Activated T-cell treated with anti-CD3 and anti-CD28 coated beads, Interleukin-2, amount 50 U/mL, for 72 hours (primary cell): ENCODE measurements around the gene TIAM2. TPM values are rescaled to one million over a fixed set of nuclear protein-coding genes. Genes with fewer than 3 reads are reported as not detected.
"Not testable (repeated sequence)": the region's sequence is repeated elsewhere in the genome, so short reads cannot be mapped to it uniquely, and the experiment has no call there.

Experiments used
- ATAC-seq, 2 donors: fragments of 150-1000 bp; cut with Tn5 transposase; replicated peaks in 1 of 2; 2 replicates each; pipeline ENCODE4 v1.10.0; 2021; ENCODE audit warnings: moderate library complexity in 2 of 2, mild to moderate bottlenecking in 1 of 2
- DNase-seq, 2 donors: peaks; one replicate each; pipeline ENCODE4 v3.0.0; 2021 to 2022; ENCODE audit warnings: mixed read lengths in 1 of 2
- H3K27ac Mint-ChIP-seq: one replicate; pipeline ENCODE4 v1.8.0; 2022; ENCODE audit warnings: mild to moderate bottlenecking, moderate library complexity, mixed read lengths
- H3K27me3 Mint-ChIP-seq: one replicate; pipeline ENCODE4 v1.8.0; 2022; ENCODE audit warnings: low read depth, mixed read lengths
- H3K36me3 Mint-ChIP-seq, 2 donors: one replicate each; pipeline ENCODE4 v1.8.0; 2022; ENCODE audit warnings: mixed read lengths in 2 of 2, mild to moderate bottlenecking in 1 of 2; ENCODE audit not compliant: insufficient read depth in 2 of 2
- H3K4me1 Mint-ChIP-seq: one replicate; pipeline ENCODE4 v1.8.0; 2022; ENCODE audit warnings: low read depth, mixed read lengths
- H3K4me3 Mint-ChIP-seq, 2 donors: one replicate each; pipeline ENCODE4 v1.8.0; 2022; ENCODE audit warnings: mild to moderate bottlenecking in 2 of 2, mixed read lengths in 2 of 2, moderate library complexity in 2 of 2
- H3K9me3 Mint-ChIP-seq, 2 donors: one replicate each; pipeline ENCODE4 v1.8.0; 2022; ENCODE audit warnings: mixed read lengths in 2 of 2
- total RNA-seq, 2 donors: library from RNA; stranded (reverse); gene quantifications; one replicate each; pipeline ENCODE4 v1.2.3, GENCODE V29; 2022

Gene TIAM2
- total RNA-seq, 2 donors from 2014 or later: 8.3 to 9.7 TPM

GRCh38 chr6:155212616-155213380 is 217.7 kb downstream of the TIAM2 start:
- peaks cover 5% of the 10 kb centered on the region for H3K4me1 Mint-ChIP-seq
- ATAC-seq (no peak), DNase-seq (no peak)
- H3K9me3 Mint-ChIP-seq: no peaks in the 10 kb centered on the region
- H3K27me3 Mint-ChIP-seq: peaks cover 16% of the 10 kb centered on the region
- no peak overlapping the region for H3K4me3 Mint-ChIP-seq
- H3K36me3 Mint-ChIP-seq: no peaks in the 10 kb centered on the region
- H3K27ac Mint-ChIP-seq: no peak overlapping the region

- ATAC-seq (no peak), DNase-seq (no peak)
- H3K4me1 Mint-ChIP-seq: peaks cover 5% of the 10 kb centered on the region
- H3K9me3 Mint-ChIP-seq: no peaks in the 10 kb centered on the region
- peaks cover 16% of the 10 kb centered on the region for H3K27me3 Mint-ChIP-seq
- H3K27ac Mint-ChIP-seq: no peak overlapping the region
- no peak overlapping the region for H3K4me3 Mint-ChIP-seq
- H3K36me3 Mint-ChIP-seq: no peaks in the 10 kb centered on the region
These were observed 218.7 kb downstream of the TIAM2 start for GRCh38 chr6:155213611-155214372.

GRCh38 chr6:155215906-155216305 is 220.8 kb downstream of the TIAM2 start:
- ATAC-seq: no peak
- H3K27me3 Mint-ChIP-seq: peaks cover 16% of the 10 kb centered on the region

GRCh38 chr6:155216312-155217046 is 221.4 kb downstream of the TIAM2 start:
- Mint-ChIP-seq H3K4me1 (peaks cover 5% of the 10 kb centered on the region), H3K9me3 (no peaks in the 10 kb centered on the region), H3K36me3 (no peaks in the 10 kb centered on the region), H3K4me3 (no peak overlapping the region), H3K27me3 (peaks cover 16% of the 10 kb centered on the region), H3K27ac (no peak overlapping the region)
- DNase-seq: no peak
- ATAC-seq: no peak

More at GRCh38 chr6:155215906-155216305, 220.8 kb downstream of the TIAM2 start:
- no peak overlapping the region for H3K27ac Mint-ChIP-seq
- no peaks in the 10 kb centered on the region for H3K36me3 Mint-ChIP-seq
- no peaks in the 10 kb centered on the region for H3K9me3 Mint-ChIP-seq
- DNase-seq: no peak
- H3K4me3 Mint-ChIP-seq: no peak overlapping the region
- H3K4me1 Mint-ChIP-seq: peaks cover 5% of the 10 kb centered on the region

GRCh38 chr6:155218711-155219110 is 223.6 kb downstream of the TIAM2 start:
- not testable (repeated sequence) for H3K9me3 Mint-ChIP-seq, DNase-seq, ATAC-seq, H3K36me3 Mint-ChIP-seq, H3K4me3 Mint-ChIP-seq, H3K27ac Mint-ChIP-seq
- peaks cover 13% of the 10 kb centered on the region for H3K4me1 Mint-ChIP-seq
- peaks cover 16% of the 10 kb centered on the region for H3K27me3 Mint-ChIP-seq

GRCh38 chr6:155219299-155219698 is 224.2 kb downstream of the TIAM2 start:
- Mint-ChIP-seq H3K9me3 (no peaks in the 10 kb centered on the region), H3K27ac (no peak overlapping the region), H3K27me3 (peaks cover 14% of the 10 kb centered on the region), H3K36me3 (no peaks in the 10 kb centered on the region), H3K4me1 (peaks cover 18% of the 10 kb centered on the region), H3K4me3 (no peak overlapping the region)
- DNase-seq (no peak), ATAC-seq (no peak)

- Mint-ChIP-seq H3K36me3 (no peaks in the 10 kb centered on the region), H3K4me3 (no peak overlapping the region), H3K27ac (no peak overlapping the region), H3K9me3 (no peaks in the 10 kb centered on the region), H3K4me1 (peaks cover 20% of the 10 kb centered on the region), H3K27me3 (peaks cover 10% of the 10 kb centered on the region)
- DNase-seq (no peak), ATAC-seq (no peak)
These were observed 224.8 kb downstream of the TIAM2 start for GRCh38 chr6:155219858-155220301.

- no peaks in the 10 kb centered on the region for H3K36me3 Mint-ChIP-seq
- DNase-seq (no peak), ATAC-seq (no peak)
- no peak overlapping the region for H3K27ac Mint-ChIP-seq
- no peaks in the 10 kb centered on the region for H3K9me3 Mint-ChIP-seq
- H3K27me3 Mint-ChIP-seq: peaks cover 10% of the 10 kb centered on the region
- H3K4me1 Mint-ChIP-seq: peaks cover 28% of the 10 kb centered on the region
- no peak overlapping the region for H3K4me3 Mint-ChIP-seq
These were observed 226.0 kb downstream of the TIAM2 start for GRCh38 chr6:155221086-155221485.

- no peak overlapping the region for H3K27ac Mint-ChIP-seq
- no peak overlapping the region for H3K4me3 Mint-ChIP-seq
- ATAC-seq: no peak
- H3K36me3 Mint-ChIP-seq: peaks cover 0 to under 1% of the 10 kb centered on the region in 2 donors
- no peak for DNase-seq
- H3K9me3 Mint-ChIP-seq: no peaks in the 10 kb centered on the region
- peaks cover 28% of the 10 kb centered on the region for H3K4me1 Mint-ChIP-seq
- H3K27me3 Mint-ChIP-seq: peaks cover 8% of the 10 kb centered on the region
These were observed 227.4 kb downstream of the TIAM2 start for GRCh38 chr6:155222506-155222905.

GRCh38 chr6:155223646-155224451 is 228.7 kb downstream of the TIAM2 start:
- peaks cover 28% of the 10 kb centered on the region for H3K4me1 Mint-ChIP-seq
- H3K27ac Mint-ChIP-seq: peak overlapping the region; percentile 58
- peaks cover 18% of the 10 kb centered on the region for H3K27me3 Mint-ChIP-seq
- peak overlapping the region; percentile 57 to 86 for H3K4me3 Mint-ChIP-seq
- no peaks in the 10 kb centered on the region for H3K9me3 Mint-ChIP-seq
- H3K36me3 Mint-ChIP-seq: peaks cover 0 to 2% of the 10 kb centered on the region in 2 donors
- peak; percentile 99 for ATAC-seq
- peak; percentile 63 to 69 for DNase-seq

GRCh38 chr6:155224618-155225017 is 229.5 kb downstream of the TIAM2 start:
- peak overlapping the region; percentile 57 to 86 for H3K4me3 Mint-ChIP-seq
- peaks cover 28% of the 10 kb centered on the region for H3K4me1 Mint-ChIP-seq
- DNase-seq (no peak), ATAC-seq (peak in 1 of 2 donors; percentile 4)
- peaks cover 2 to 6% of the 10 kb centered on the region in 2 donors for H3K36me3 Mint-ChIP-seq
- H3K9me3 Mint-ChIP-seq: no peaks in the 10 kb centered on the region
- peaks cover 26% of the 10 kb centered on the region for H3K27me3 Mint-ChIP-seq
- H3K27ac Mint-ChIP-seq: peak overlapping the region; percentile 5

- Mint-ChIP-seq H3K36me3 (peaks cover 2 to 10% of the 10 kb centered on the region in 2 donors), H3K27me3 (peaks cover 27% of the 10 kb centered on the region), H3K9me3 (peaks cover 0 to 4% of the 10 kb centered on the region in 2 donors), H3K4me1 (peaks cover 28% of the 10 kb centered on the region), H3K27ac (no peak overlapping the region), H3K4me3 (no peak overlapping the region)
- DNase-seq (no peak), ATAC-seq (no peak)
These were observed 231.9 kb downstream of the TIAM2 start for GRCh38 chr6:155227046-155227445.
